K562 (cell line): ENCODE results near the gene MATK.

Source experiments
- CHD4 ChIP-seq: fragments of 200-600 bp; sonication (generic); IDR thresholded peaks from 3 replicates; pipeline ENCODE4 v1.6.1; 2012; ENCODE audit warnings: low read depth, mild to moderate bottlenecking, mixed read lengths, low read length, inconsistent platforms; ENCODE audit not compliant: insufficient read depth, insufficient replicate concordance, poor library complexity, severe bottlenecking
- E2F1 ChIP-seq: sonication (generic); formaldehyde crosslinking; IDR thresholded peaks from 2 replicates; pipeline ENCODE4 v1.8.1; 2023; ENCODE audit warnings: mild to moderate bottlenecking, missing genetic modification reagents, moderate library complexity
- EZH2 ChIP-seq: IDR thresholded peaks from 2 replicates; pipeline ENCODE4 v1.6.1; 2012; ENCODE audit warnings: low read depth, mild to moderate bottlenecking, inconsistent platforms, low read length, borderline replicate concordance
- JUNB ChIP-seq: fragments of 450-650 bp; formaldehyde crosslinking; conservative IDR thresholded peaks from 2 replicates; pipeline ENCODE4 v1.4.0; 2020; ENCODE audit warnings: mild to moderate bottlenecking
- POLR2A ChIP-seq: fragments of 450-650 bp; conservative IDR thresholded peaks from 2 replicates; pipeline ENCODE4 v1.6.1; 2016
- STAT5B ChIP-seq: fragments of 250-450 bp; sonication (Bioruptor Pico); IDR thresholded peaks from 2 replicates; pipeline ENCODE4 v1.8.0; 2021; ENCODE audit warnings: mild to moderate bottlenecking, inconsistent platforms
- TF ChIP-seq, protein P1 (sequence below), 2 experiments: fragments of 250-450 bp in 1 of 2; fragments of 450-650 bp in 1 of 2; sonication (Bioruptor Pico) in 1 of 2; IDR thresholded peaks; 2 replicates each; pipeline versions ENCODE4 v1.6.1 to v1.8.0; 2016 to 2021; ENCODE audit warnings: mild to moderate bottlenecking in 2 of 2, moderate library complexity in 2 of 2, missing compliant biosample characterization in 1 of 2, missing genetic modification characterization in 1 of 2

DNA sequence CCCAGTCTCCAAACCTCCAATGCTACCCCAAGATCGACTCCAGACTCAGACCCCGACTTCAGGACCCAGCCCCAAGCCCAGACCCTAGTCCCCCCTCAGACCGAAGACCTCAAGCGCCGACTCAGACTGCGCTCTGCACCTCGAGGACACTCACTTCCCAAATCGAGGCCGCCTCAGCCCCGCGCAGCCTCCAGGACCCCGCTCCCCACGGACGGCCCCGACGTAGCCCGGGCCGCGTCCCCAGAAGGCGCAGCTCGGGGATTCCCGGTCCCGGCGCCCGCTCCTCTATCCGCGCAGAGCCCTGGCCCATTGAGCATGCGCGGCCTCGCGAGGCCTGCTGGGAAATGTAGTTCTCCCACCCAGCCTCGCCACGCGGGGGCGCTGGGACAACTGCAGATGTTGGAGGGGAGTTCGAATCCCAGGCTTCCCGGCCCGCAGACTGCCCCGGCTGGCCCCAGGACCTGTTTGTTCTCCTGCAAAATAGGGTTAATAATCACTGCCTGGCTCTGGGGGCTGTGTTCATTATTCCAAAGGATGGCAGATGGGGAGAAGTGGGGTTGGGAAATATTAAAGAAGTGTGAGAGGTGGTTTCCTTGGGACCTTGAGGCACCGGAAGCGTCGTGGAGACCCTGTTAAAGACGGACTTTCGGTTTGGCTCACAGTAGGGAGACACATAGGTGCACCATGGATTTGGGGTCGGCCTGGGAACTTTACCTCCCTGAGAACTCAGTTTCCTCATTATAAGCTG lies 24.6 kb downstream of the MATK start, which contains the start of gene APBA3:
- TF ChIP-seq, protein P1, sequence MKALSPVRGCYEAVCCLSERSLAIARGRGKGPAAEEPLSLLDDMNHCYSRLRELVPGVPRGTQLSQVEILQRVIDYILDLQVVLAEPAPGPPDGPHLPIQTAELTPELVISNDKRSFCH (CRISPR knock-in tag; IDR thresholded peaks at IDR 0.05): no peak
- TF ChIP-seq, protein P1 (tag; IDR thresholded peaks at IDR 0.05): peak; percentile 65; the same call in 1 of the 2 replicates
- TF ChIP-seq STAT5B (no peak), JUNB (no peak), EZH2 (no peak), POLR2A (peak; percentile 69), CHD4 (no peak), E2F1 (CRISPR knock-in tag) (no peak)
